Liver (tissue), 3 donors: ENCODE data around the gene FXYD2.

Experiments
- ATF3 ChIP-seq: IDR thresholded peaks from 2 replicates; pipeline ENCODE4 v1.6.1; 2016; ENCODE audit warnings: antibody characterized with exemption
- CTCF ChIP-seq: fragments of 150-350 bp; IDR thresholded peaks from 2 replicates; pipeline ENCODE4 v1.5.1; 2017; ENCODE audit warnings: improper control_type of control experiment, low read depth, low read length; ENCODE audit not compliant: missing input control
- MAX ChIP-seq: IDR thresholded peaks from 2 replicates; pipeline ENCODE4 v1.6.1; 2016; ENCODE audit warnings: antibody characterized with exemption
- RAD21 ChIP-seq, 2 donors: IDR thresholded peaks; 2 replicates each; pipeline ENCODE4 v1.6.1; 2016; ENCODE audit warnings: antibody characterized with exemption in 2 of 2, mild to moderate bottlenecking in 2 of 2
- SP1 ChIP-seq: IDR thresholded peaks from 2 replicates; pipeline ENCODE4 v1.6.1; 2018; ENCODE audit warnings: antibody characterized with exemption, mild to moderate bottlenecking
- TAF1 ChIP-seq: conservative IDR thresholded peaks from 2 replicates; pipeline ENCODE4 v1.6.1; 2016; ENCODE audit warnings: antibody characterized with exemption, mild to moderate bottlenecking
- YY1 ChIP-seq: IDR thresholded peaks from 2 replicates; pipeline ENCODE4 v1.6.1; 2016; ENCODE audit warnings: antibody characterized with exemption, mild to moderate bottlenecking
- ZBTB33 ChIP-seq: IDR thresholded peaks from 2 replicates; pipeline ENCODE4 v1.6.1; 2016; ENCODE audit warnings: antibody characterized with exemption
- donor health status: healthy.
- donor health status: healthy.

GRCh38 chr11:117816151-117816741 is 8.3 kb downstream of the FXYD2 start:
- no peak for TF ChIP-seq SP1
- TF ChIP-seq CTCF, result no peak
- TF ChIP-seq RAD21 (IDR thresholded peaks at IDR 0.05), result no peak
- TF ChIP-seq YY1, result no peak
- TF ChIP-seq MAX, result no peak
- no peak for TF ChIP-seq TAF1
- TF ChIP-seq ZBTB33, result no peak
- no peak for TF ChIP-seq ATF3
